A549 (cell line): ENCODE measurements around the gene PPP1R2. TPM values are rescaled to one million over a fixed set of nuclear protein-coding genes. Genes with fewer than 3 reads are reported as not detected.

Experiments
- ATAC-seq, 2 experiments: fragments of 200-7000 bp in 1 of 2; fragments of >200 bp in 1 of 2; cut with Nextera tagmentation in 1 of 2; cut with Tn5 transposase in 1 of 2; 3 replicates each; pipeline versions ENCODE4 v1.8.0 to v1.9.1; 2018 to 2020; ENCODE audit warnings: mild to moderate bottlenecking in 1 of 2, moderate library complexity in 1 of 2
- CTCF ChIA-PET: fragments of 300-600 bp; sonication (Branson Sonifier 250); formaldehyde crosslinking; extraction: SDS; loops from one replicate; lab custom pipeline; 2021; ENCODE audit warnings: antibody characterized with exemption, inconsistent platforms; lab: Yijun Ruan, JAX
- POLR2A ChIA-PET: fragments of 350-600 bp; formaldehyde crosslinking; extraction: SDS; loops from one replicate; lab custom pipeline; 2021; ENCODE audit warnings: antibody characterized with exemption, inconsistent platforms; lab: Yijun Ruan, JAX
- DNase-seq, 2 experiments: peaks; one replicate each; pipeline versions ENCODE4 v3.0.0 to v3.0.0-alpha.2; 2011 to 2016; ENCODE audit warnings: low read depth in 1 of 2, low spot score in 1 of 2
- FAIRE-seq: peaks from 2 replicates; lab custom pipeline; 2011; peaks lifted over from hg19 to GRCh38; lab: Jason Lieb, UNC
- H3K27ac ChIP-seq, 2 experiments: fragments of >200 bp; sonication (Bioruptor Twin); formaldehyde crosslinking; 3 replicates each; pipeline ENCODE4 v1.5.1; 2016 to 2017
- H3K4me1 ChIP-seq: fragments of >200 bp; sonication (Bioruptor Twin); formaldehyde crosslinking; 3 replicates; pipeline ENCODE4 v1.6.1; 2016
- H3K4me2 ChIP-seq: fragments of >200 bp; sonication (Bioruptor Twin); formaldehyde crosslinking; 3 replicates; pipeline ENCODE4 v1.6.1; 2016
- H3K4me3 ChIP-seq: fragments of >200 bp; sonication (Bioruptor Twin); formaldehyde crosslinking; 3 replicates; pipeline ENCODE4 v1.5.1; 2016
- H3K9me3 ChIP-seq: fragments of >200 bp; sonication (Bioruptor Twin); formaldehyde crosslinking; 3 replicates; pipeline ENCODE4 v1.6.1; 2016
- HEYL ChIP-seq: fragments of 250-450 bp; sonication (Bioruptor Pico); IDR thresholded peaks from 2 replicates; pipeline ENCODE4 v1.8.0; 2021; ENCODE audit warnings: mild to moderate bottlenecking, moderate library complexity
- KDM1A ChIP-seq: fragments of 200-600 bp; sonication (generic); IDR thresholded peaks from 2 replicates; pipeline ENCODE4 v1.6.1; 2016; ENCODE audit warnings: low read depth, mild to moderate bottlenecking
- NFE2L2 ChIP-seq: fragments of 150-350 bp; conservative IDR thresholded peaks from 2 replicates; pipeline ENCODE4 v1.6.1; 2014; ENCODE audit warnings: low read length
- WGBS: methylation state at CpG from one replicate; pipeline ENCODE4 v1.1.6; 2017; ENCODE audit errors: missing lambda C conversion rate; 5-methylcytosine and 5-hydroxymethylcytosine counted together
- polyA plus RNA-seq, 4 experiments: library from polyadenylated mRNA; depleted of rRNA in 3 of 4; stranded (reverse); fragments of >200 nt; fragmentation: RNase III in 1 of 4; extraction: RNeasy Plus Mini Kit Qiagen cat#74134 plus additional on column Dnase treatment in 1 of 4; gene quantifications; 2 replicates in 3 of 4; 3 replicates in 1 of 4; pipeline ENCODE4 v1.2.3, GENCODE V29; 2011 to 2017
- small RNA-seq, 6 experiments: library from RNA; depleted of rRNA; stranded (forward); fragments of <200 nt; gene quantifications; one replicate each; pipeline ENCODE3, GENCODE V24; 2012
- TF ChIP-seq, protein P1 (sequence below): fragments of 250-450 bp; sonication (Bioruptor Pico); IDR thresholded peaks from 2 replicates; pipeline ENCODE4 v1.5.0; 2021; ENCODE audit warnings: mild to moderate bottlenecking, moderate library complexity, borderline replicate concordance

Gene PPP1R2
- polyA plus RNA-seq, 2 of the 4 experiments (the other 2 are of a cell fraction): 13.4 to 47.3 TPM

- TF ChIP-seq, protein P1, sequence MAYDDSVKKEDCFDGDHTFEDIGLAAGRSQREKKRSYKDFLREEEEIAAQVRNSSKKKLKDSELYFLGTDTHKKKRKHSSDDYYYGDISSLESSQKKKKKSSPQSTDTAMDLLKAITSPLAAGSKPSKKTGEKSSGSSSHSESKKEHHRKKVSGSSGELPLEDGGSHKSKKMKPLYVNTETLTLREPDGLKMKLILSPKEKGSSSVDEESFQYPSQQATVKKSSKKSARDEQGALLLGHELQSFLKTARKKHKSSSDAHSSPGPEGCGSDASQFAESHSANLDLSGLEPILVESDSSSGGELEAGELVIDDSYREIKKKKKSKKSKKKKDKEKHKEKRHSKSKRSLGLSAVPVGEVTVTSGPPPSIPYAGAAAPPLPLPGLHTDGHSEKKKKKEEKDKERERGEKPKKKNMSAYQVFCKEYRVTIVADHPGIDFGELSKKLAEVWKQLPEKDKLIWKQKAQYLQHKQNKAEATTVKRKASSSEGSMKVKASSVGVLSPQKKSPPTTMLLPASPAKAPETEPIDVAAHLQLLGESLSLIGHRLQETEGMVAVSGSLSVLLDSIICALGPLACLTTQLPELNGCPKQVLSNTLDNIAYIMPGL (CRISPR knock-in tag): no peak
- no peak for TF ChIP-seq KDM1A
Measured at GRCh38 chr3:195467641-195468390, 75.3 kb downstream of the PPP1R2 start (continued).

DNA sequence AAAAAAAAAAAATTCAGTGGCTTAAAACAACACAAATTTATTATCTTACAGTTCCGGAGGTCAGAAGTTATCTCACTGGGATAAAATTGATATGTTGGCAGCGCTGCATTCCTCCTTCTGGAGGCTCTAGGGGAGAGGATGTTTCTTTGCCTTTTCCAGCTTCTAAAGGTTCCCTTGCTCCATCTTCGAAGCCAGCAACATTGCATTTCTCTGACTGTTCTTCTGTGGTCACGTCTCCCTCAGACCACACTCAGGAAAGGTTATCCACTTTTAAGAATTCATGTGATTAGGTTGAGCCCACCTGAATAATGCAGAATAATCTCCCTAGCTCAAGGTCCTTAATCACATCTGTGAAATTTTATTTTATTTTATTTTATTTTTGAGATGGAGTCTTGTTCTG lies 76.9 kb downstream of the PPP1R2 start:
- H3K27ac ChIP-seq: no peak overlapping the region
- DNase-seq (no peak), FAIRE-seq (no peak), ATAC-seq (no peak)
- no peak overlapping the region for H3K4me3 ChIP-seq
- no peaks in the 10 kb centered on the region for H3K9me3 ChIP-seq
- CTCF ChIA-PET: interaction anchor here (0.6 kb wide), 1 partner anchor 956 kb away, joined by 3 read pairs; no protein-coding TSS in a partner anchor
- POLR2A ChIA-PET: no interaction called here
- H3K4me2 ChIP-seq: no peak overlapping the region
- 70% methylated on average over 4 of the region's 4 CpGs for WGBS
- TF ChIP-seq HEYL (CRISPR knock-in tag) (no peak), NFE2L2 (no peak)
- no peaks in the 10 kb centered on the region for H3K4me1 ChIP-seq

Small RNA genes within 50 kb of the gene (small RNA-seq; reads per million reads assigned to genes)
- 0 reads per million in 6 experiments for gene RN7SL73P
- gene RNU6ATAC24P: 0 reads per million in 6 experiments

Other genes with a start within 250 kb of the PPP1R2 start
- 18.7 and 26.0 TPM in 2 replicates for gene ACAP2, start 100.3 kb downstream of the PPP1R2 start, polyA plus RNA-seq (2011; rRNA removed)
- 7.8 to 7.9 TPM (median 7.9 TPM) in 3 replicates for gene ACAP2, start 100.3 kb downstream of the PPP1R2 start, polyA plus RNA-seq (2017; fragmentation: RNase III; extraction: RNeasy Plus Mini Kit Qiagen cat#74134 plus additional on column Dnase treatment)
- gene APOD, start 40.6 kb upstream of the PPP1R2 start, polyA plus RNA-seq (2011; rRNA removed): 2.8 and 3.1 TPM in 2 replicates
- gene APOD, start 40.6 kb upstream of the PPP1R2 start, polyA plus RNA-seq (2017; fragmentation: RNase III; extraction: RNeasy Plus Mini Kit Qiagen cat#74134 plus additional on column Dnase treatment): 0.15 to 0.36 TPM (median 0.28 TPM) in 3 replicates
- 0.44 and 0.65 TPM in 2 replicates for gene MUC20, start 177.7 kb upstream of the PPP1R2 start, polyA plus RNA-seq (2011; rRNA removed)
- gene MUC20, start 177.7 kb upstream of the PPP1R2 start, polyA plus RNA-seq (2017; fragmentation: RNase III; extraction: RNeasy Plus Mini Kit Qiagen cat#74134 plus additional on column Dnase treatment): 0.76 to 0.95 TPM (median 0.87 TPM) in 3 replicates